Adrenal gland (tissue), 5 donors: Measurements from ENCODE around the gene PIP4K2C.

ENCODE experiments used
- POLR2A ChIP-seq, 2 donors: fragments of 450-650 bp; IDR thresholded peaks; one replicate each; pipeline ENCODE4 v1.6.1; 2017; ENCODE audit warnings: antibody characterized with exemption in 2 of 2, mild to moderate bottlenecking in 2 of 2, moderate library complexity in 1 of 2
- TF ChIP-seq, protein P1 (sequence below), 6 experiments: fragments of 450-650 bp in 4 of 6; fragments of 200-600 bp in 2 of 6; sonication (generic) in 1 of 6; IDR thresholded peaks; 1 replicate in 5 of 6; 2 replicates in 1 of 6; pipeline versions ENCODE4 v1.5.1 to v1.8.0; 2016 to 2021; ENCODE audit warnings: antibody characterized with exemption in 6 of 6, mild to moderate bottlenecking in 2 of 6, moderate library complexity in 1 of 6
- donor health status: DM: no; HTN: no; CAD: no.

DNA sequence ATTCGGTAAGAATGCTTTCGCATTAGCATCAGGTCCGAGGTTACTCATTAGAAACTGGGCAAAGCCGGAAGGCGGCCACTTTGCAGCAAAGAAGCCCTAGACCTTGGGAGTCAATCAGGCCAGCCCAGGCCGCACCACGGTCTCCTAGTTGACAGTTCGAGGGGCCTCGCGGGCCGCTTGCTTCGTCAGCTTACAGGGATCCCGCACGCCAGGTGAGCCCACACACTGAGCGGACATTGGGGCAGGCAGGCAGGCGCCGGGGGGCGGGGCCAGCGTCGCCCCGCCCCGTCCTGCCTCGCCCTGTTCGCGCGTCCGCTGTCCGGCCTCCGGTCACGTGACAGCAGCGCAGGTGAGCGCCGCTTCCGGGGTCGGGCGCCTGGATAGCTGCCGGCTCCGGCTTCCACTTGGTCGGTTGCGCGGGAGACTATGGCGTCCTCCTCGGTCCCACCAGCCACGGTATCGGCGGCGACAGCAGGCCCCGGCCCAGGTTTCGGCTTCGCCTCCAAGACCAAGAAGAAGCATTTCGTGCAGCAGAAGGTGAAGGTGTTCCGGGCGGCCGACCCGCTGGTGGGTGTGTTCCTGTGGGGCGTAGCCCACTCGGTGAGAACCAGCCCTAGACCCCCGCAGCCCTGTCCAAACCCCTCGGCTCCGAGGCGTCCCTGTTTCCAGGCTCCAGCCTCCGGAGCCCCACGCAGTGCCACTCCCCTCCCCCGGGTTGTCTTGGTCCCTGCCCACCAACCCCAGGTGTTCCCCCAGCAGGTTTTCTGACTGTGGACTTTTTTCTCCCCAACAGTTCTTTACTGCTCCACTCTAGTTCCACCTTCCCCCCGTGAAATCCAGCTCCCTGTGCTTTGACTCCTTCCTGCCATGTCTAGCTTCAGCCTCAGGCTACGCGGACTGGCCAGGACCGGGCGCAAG, at the start of gene PIP4K2C:
- TF ChIP-seq, protein P1, sequence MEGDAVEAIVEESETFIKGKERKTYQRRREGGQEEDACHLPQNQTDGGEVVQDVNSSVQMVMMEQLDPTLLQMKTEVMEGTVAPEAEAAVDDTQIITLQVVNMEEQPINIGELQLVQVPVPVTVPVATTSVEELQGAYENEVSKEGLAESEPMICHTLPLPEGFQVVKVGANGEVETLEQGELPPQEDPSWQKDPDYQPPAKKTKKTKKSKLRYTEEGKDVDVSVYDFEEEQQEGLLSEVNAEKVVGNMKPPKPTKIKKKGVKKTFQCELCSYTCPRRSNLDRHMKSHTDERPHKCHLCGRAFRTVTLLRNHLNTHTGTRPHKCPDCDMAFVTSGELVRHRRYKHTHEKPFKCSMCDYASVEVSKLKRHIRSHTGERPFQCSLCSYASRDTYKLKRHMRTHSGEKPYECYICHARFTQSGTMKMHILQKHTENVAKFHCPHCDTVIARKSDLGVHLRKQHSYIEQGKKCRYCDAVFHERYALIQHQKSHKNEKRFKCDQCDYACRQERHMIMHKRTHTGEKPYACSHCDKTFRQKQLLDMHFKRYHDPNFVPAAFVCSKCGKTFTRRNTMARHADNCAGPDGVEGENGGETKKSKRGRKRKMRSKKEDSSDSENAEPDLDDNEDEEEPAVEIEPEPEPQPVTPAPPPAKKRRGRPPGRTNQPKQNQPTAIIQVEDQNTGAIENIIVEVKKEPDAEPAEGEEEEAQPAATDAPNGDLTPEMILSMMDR (IDR thresholded peaks at IDR 0.05) = no peak
- peak; percentile 19 to 23 for TF ChIP-seq POLR2A (IDR thresholded peaks at IDR 0.05)
